ENCODE results near the gene P4HTM.

P4HTM gene

GRCh38 chr3:49009396-49009795 is 19.4 kb downstream of the P4HTM start:
- no peak for DNase-seq

DNA sequence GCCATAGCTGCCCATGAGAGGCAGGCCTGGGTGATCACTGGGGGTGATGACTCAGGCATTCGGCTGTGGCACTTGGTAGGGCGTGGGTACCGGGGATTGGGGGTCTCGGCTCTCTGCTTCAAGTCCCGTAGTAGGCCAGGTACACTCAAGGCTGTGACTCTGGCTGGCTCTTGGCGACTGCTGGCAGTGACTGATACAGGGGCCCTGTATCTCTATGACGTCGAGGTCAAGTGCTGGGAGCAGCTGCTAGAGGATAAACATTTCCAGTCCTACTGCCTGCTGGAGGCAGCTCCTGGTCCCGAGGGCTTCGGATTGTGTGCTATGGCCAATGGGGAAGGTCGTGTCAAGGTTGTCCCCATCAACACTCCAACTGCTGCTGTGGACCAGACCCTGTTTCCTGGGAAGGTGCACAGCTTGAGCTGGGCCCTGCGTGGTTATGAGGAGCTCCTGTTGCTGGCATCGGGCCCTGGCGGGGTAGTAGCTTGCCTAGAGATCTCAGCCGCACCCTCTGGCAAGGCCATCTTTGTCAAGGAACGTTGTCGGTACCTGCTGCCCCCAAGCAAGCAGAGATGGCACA is 22.5 kb downstream of the P4HTM start:
- DNase-seq = no peak

- no peak for DNase-seq
Observed at GRCh38 chr3:49013113-49013737, 23.2 kb downstream of the P4HTM start.

DNA sequence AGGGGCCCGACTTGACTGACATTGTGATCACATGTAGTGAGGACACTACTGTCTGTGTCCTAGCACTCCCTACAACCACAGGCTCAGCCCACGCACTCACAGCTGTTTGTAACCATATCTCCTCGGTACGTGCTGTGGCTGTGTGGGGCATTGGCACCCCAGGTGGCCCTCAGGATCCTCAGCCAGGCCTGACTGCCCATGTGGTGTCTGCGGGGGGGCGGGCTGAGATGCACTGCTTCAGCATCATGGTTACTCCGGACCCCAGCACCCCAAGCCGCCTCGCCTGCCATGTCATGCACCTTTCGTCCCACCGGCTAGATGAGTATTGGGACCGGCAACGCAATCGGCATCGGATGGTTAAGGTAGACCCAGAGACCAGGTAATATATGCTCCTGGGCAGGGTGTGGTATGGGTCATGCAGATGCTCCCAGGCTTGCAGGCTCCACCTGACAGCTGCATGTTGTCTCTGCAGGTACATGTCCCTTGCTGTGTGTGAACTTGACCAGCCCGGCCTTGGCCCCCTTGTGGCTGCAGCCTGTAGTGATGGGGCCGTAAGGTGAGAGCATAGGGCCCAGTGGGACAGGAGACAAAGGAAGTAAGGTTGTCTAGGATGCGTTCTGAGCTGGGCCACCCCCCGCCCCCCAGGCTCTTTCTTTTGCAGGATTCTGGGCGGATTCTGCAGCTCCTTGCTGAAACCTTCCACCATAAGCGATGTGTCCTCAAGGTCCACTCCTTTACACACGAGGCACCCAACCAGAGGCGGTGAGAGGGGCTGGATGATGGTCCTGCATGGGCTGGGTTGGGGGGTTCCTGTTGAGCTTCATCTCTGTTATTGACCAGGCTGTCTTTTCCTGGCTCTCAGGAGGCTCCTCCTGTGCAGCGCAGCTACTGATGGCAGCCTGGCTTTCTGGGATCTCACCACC is 24.0 kb downstream of the P4HTM start:
- DNase-seq = peak in 1 of 2 donors; percentile 19

- no peak for DNase-seq
Observed at GRCh38 chr3:49015072-49015471, 25.0 kb downstream of the P4HTM start.

GRCh38 chr3:49015765-49016164 is 25.7 kb downstream of the P4HTM start:
- DNase-seq = no peak

GRCh38 chr3:49016414-49017228 is 26.6 kb downstream of the P4HTM start:
- no peak for DNase-seq

- DNase-seq = no peak
Observed at GRCh38 chr3:49017229-49017970, 27.4 kb downstream of the P4HTM start.

DNA sequence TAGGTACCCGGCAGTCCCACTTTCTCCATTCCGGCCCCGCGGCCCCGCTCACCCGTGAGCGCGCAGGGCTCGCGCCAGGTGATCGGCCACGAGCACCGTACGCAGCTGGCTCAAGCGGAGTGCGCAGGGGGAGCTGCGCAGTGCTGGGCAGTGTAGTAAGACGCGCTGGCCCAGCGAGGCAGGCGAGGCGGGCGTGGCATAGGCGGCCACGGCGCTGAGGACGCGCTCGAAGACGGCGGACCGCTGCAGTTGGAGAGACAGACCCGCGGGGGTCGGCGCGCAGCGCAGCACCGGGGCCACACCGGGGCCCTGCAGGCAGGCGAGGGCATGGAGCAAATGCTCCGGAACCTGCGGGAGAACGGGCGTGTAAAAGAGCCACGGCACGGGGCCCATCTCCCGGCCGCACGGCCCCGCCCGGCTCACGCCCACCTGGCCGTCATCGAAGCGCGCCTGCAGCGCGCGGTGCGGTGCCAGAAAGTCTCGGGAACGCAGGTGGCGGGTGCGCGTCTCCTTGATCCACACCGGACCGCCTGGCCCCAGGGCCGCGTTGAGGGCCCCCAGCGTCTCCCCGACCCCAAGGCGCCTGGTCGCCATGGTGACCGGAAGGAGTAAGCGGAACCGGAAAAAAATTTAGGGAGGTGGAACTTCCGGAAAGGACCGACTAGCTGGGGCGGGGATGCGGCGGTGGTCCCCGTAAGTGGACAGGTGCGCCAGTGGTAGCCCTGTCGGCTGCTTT is 28.1 kb downstream of the P4HTM start, which contains the start of gene DALRD3:
Gene DALRD3, minus strand, starts transcription at position 610 of the 736 bp plus-strand sequence. Its CDS starts 16 bp downstream, at position 594.
- peak; percentile 34 to 71 for DNase-seq

DNA sequence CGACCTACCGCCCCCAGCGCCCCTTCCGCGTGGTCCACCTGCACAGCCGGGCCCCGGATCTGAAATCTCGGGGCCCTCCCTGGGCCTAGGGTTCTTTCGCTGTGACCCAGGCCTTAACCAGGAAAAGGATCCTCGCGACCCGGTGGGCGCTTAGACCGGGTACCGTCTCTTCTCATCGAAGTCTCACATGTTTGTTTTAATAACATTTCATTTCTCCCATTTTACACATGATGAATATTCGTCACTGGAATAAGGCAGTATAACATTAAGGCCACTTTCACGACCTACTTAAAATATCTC is 28.6 kb downstream of the P4HTM start:
- no peak for DNase-seq

DNA sequence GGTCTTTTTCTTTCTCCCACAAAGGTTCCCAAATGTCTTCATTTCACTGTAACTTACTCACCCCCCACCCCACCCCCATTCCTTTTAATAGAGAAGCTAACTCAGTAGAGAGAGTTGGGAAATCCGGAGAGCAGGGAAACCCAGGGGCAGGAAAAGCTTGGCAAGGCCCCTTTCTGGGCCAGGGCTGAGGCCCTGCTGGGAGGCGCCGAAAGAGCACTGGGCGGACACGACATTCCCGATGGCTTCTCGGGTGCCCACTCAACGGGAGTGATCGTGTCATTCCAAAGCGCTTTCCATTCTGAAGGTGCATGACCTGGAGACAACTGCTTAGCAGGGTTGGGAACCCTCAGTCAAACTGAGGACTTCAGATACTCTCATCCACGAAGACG is 29.9 kb downstream of the P4HTM start:
- no peak for DNase-seq

- DNase-seq = peak in 1 of 2 donors; percentile 91
Observed at GRCh38 chr3:49020330-49021212, 30.5 kb downstream of the P4HTM start.

DNA sequence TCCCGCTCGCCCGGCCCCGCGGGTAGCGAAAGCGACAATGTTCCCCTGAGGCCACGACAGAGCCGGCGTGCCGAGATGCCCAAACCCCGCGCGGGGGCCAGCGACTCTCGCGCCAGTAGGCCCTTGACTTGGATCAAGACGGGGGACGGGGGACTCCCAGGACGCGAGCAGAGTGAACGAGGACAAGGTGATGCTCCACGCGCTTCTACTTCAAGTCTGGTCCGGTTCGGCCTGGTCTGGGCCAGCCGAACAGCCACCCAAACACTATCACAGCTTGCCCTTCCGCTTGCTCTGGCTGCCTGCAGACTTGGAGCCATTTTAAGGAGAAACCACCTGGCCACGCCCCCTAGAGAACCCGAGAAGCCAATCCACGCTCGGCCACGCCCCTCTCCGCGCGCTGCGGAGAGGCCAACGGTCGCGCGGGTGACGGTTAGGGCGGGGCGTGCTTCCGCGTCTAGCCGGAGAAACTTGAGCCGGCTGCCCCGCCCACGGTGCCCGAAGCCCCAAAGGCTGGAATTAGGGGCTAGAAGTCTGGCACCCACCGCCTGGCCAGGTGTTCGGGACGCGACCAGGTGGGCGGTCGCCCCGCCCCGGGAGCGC is 31.3 kb downstream of the P4HTM start:
- peak; percentile 94 to 95 for DNase-seq

GRCh38 chr3:49021813-49022687 is 32.0 kb downstream of the P4HTM start, which contains the start of gene NDUFAF3:
TSS of gene NDUFAF3 (plus strand) at chr3:49022121. CDS start at chr3:49022145, 24 bp downstream.
- DNase-seq = peak; percentile 62 to 81

DNA sequence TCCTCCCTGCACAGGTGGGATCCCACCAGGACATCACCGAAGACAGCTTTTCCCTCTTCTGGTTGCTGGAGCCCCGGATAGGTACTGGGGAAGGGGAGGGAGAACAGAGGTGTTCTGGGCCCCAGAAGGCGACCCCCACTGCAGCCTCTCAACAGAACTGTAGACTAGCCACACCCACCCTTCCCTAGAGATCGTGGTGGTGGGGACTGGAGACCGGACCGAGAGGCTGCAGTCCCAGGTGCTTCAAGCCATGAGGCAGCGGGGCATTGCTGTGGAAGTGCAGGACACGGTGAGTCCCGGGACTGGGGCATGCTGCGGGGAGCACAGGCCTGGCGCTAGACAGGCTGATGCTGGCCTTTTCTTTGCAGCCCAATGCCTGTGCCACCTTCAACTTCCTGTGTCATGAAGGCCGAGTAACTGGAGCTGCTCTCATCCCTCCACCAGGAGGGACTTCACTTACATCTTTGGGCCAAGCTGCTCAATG is 32.7 kb downstream of the P4HTM start:
- no peak for DNase-seq

GRCh38 chr3:49023775-49024174 is 33.7 kb downstream of the P4HTM start:
- no peak for DNase-seq

- no peak for DNase-seq
Observed at GRCh38 chr3:49024449-49024848, 34.4 kb downstream of the P4HTM start.

- DNase-seq = no peak
Observed at GRCh38 chr3:49025005-49025792, 35.2 kb downstream of the P4HTM start.

Data from bone marrow (tissue), 2 donors.